Islet precursor cell (in vitro differentiated cells): Measurements from ENCODE around the gene ABCC4.

ENCODE experiments used
- DNase-seq: peaks from one replicate; pipeline ENCODE4 v3.0.0-alpha.2; 2018

The ABCC4 gene

DNA sequence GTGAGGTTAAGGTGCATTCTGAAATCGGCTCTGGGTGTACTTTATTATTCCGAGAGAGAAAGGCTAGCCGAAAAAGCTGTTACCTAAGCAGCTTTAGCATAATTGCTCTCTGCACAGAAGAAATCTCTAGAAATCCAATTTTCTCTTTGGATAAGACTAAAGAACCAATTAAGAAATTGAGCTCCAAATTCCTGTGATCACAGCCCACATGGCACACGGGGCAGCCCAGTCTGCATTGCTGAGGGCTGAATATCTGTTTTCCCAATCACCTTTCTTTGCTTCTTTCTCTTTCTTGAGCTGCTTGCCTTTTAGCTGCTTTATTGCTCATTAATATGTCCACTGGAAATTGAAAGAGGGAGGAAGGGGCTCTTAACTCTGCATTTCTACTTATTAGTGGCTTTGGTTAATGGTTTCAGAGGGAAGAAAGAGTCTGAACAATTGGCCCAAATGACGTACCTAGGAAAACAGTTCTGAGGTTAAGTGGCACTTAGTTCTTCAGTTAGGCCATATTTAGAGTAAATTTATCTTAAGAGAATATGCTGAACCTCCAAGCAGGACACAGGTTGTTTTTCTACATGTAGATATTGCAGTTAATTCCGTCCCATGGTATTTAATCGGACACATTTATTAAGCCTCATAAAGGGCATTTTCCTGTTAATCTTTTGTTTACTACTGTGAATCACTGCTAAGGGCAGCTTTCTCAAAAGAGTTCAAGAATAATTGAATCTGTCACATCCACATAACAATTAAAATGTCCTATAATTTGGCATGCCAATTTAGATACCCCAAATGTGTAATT, 265.7 kb downstream of the ABCC4 start:
- no peak for DNase-seq

DNA sequence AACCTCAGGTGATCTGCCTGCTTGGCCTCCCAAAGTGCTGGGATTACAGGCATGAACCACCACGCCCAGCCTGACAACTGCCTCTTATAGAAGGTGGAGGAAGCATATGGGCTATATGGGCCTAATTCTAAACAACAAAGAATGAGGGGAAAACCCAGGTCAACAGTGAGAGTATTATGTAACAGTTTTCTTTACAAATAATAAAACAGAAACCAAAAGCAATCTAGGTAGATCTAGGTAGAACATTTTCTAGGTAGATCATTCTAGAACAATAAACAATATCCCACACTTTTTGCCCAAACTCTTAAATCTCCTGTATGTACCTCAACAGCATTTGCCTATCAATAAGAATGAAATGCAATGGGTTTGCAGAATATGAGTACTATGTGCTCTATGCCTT, 267.4 kb downstream of the ABCC4 start:
- DNase-seq, result no peak

DNA sequence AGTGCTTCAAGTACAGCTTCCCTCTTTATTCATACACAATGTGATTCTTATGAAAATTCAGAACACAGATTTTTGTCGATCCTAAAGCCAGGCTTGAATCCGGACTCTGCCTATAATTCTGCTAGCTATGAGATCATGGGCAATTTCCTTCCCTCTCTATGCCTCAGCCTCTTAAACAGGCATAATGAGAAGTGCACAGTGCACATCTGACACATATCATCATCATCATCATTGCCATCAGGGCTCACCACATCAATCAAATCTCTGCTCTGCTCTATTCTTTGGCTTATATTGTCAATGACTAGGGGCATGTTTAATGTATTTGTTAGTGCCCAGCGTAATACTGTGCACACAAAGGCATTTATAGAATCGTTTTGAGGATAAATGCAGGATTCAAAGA, 269.1 kb downstream of the ABCC4 start:
- no peak for DNase-seq

DNA sequence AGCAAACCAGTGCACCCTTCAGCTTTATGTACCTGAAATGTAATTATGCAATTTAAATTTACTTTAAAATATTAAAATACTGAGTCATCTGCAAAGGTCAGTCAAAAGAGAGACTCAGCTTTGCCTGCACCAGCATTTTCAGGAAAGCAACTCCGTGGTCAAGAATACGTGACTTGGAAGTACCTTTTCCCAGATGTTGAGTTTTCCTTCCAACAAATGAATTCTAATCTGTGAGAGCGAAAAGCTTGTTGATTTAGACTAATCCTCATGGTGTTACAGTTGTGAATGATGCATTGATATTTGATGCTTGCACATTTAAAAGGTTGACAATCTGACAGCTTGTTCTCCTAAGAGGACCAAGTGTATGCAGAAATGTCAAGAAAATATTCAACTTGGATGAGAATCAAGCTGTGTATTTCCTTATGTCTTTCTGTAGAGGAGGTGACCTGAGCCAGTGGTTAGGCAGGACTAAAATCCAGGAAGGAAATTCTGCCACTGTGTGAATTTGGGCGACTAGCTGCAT, 270.4 kb downstream of the ABCC4 start:
- no peak for DNase-seq

DNA sequence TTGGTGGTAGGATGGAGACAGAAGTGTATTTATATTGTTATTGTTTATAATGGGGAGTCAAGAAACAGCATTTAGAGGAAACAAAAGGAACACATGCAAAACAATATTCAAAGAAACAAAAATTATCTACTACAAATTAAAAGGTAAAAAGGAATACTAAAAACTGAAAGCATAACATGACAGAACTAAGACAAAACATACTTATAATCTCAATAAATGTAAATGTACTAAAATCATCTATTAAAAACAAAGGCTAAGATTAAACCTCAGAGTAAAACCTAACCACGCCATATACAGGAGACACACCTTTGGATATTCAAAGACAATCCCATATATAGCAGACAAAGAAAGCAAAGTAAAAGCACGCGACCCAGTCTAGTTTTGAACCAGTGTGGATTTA, 273.6 kb downstream of the ABCC4 start:
- no peak for DNase-seq

DNA sequence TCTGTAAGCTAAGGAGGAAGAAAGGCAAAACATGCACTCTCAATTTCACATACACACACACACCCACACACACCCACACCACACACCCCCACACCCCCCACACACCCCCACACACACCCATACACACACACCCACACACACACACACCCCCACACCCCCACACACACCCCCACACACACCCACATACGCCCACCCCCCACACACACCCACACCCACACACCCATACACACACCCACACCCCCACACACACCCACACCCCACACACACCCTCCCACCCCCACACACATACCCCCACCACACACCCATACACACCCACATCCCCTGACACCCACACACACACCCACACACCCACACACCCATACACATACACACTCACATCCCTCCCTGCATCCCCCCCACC, 276.1 kb downstream of the ABCC4 start:
- DNase-seq, result no peak

DNA sequence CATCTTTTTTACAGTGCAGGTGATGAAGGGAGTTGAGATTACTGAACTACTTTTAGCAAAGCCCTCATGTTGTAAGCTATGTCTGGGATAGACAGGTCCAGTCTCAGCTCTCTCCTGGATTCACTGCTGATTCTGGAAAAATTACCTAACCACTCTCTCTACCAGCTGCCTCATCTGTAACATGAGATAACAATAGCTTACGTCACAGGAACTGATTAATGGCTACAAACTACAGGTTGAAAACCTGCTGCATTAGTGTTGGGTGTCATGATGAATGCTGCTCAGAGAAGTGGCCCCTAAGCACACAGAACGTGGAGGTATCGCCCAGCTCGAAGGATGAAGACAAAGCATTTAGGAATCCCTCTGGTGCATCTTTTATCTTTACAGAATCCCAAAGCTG, 277.8 kb downstream of the ABCC4 start:
- DNase-seq, result no peak

DNA sequence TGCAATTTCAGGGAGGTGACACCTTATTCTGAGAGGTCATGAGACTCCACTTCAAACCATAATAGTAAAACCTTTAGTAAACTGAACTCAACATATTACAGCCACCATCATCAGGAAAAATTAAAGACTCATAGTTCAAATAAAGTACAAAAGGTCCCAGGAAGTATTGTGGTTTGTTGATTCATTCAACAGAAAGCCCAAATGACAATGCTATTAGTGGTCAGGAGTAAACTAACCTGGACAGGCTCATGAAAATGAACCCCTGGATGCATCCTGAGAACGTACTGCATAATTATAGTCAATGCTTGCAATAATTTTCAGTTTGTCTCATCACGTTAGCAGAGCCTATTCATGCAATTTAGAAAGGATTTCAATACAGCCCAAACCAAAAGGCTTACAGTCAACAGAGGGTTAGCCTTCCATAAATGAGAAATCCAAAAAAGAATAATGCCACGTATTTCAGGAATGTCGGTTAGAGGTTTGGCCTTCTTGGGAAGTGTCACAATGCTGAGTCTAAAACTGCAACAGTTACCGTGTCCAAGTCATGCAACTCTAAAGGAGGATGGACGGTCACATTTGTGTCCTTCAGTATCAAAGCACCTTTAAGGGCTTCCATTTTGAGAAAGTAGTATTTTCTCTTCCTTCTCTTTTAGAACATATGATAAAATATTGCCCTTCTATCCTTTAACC, 280.8 kb downstream of the ABCC4 start:
- no peak for DNase-seq

DNA sequence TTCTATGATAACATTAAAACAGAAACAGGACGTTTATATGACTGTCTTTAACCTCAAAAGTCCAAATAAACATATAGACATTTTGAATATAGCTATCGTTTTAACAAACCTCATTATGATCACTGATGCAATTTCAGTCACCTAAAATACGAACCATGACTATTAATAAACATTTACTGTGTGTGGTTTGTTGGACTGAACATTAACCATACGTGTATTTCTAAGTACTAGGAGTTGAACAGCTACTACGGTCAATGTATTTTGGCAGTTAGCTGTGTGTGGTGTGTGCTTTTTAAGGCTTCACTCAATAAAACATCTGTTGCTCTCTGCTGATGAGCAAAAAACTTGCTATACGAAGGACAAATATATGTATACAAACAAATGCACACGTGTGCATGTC, 281.4 kb downstream of the ABCC4 start:
- no peak for DNase-seq

DNA sequence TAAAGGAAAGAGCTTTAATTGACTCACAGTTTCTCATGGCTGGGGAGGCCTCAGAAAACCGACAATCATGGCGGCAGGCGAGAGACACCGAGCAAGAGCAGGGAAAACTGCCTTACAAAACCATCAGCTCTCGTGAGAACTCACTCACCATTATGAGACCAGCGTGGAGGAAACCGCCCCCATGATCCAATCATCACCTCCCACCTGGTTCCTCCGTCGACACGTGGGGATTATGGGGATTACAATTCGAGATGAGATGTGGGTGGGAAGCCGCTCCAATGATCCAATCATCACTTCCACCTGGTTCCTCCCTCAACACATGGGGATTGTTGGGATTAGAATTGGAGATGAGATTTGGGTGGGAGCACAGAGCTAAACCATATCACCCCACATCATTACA, 293.9 kb downstream of the ABCC4 start:
- DNase-seq, result no peak

DNA sequence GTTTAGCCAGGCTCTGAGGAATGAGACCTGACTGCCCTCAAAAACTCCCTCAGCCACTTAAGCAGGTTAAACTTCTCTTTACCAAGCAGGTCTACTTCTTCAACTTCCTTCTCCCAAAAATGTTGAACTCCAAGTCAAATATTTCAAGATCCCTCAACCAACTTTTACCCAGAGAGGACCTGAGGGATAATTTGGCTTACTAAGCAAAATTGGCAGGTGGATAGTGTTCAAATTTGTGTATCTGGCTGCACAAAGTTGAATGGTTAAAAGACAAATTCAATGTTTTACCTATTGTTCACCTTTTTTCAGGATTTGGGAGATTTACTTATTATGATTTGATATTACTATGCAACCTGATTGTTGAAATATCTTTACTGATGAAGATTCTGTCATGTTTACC, 296.0 kb downstream of the ABCC4 start:
- DNase-seq, result no peak

DNA sequence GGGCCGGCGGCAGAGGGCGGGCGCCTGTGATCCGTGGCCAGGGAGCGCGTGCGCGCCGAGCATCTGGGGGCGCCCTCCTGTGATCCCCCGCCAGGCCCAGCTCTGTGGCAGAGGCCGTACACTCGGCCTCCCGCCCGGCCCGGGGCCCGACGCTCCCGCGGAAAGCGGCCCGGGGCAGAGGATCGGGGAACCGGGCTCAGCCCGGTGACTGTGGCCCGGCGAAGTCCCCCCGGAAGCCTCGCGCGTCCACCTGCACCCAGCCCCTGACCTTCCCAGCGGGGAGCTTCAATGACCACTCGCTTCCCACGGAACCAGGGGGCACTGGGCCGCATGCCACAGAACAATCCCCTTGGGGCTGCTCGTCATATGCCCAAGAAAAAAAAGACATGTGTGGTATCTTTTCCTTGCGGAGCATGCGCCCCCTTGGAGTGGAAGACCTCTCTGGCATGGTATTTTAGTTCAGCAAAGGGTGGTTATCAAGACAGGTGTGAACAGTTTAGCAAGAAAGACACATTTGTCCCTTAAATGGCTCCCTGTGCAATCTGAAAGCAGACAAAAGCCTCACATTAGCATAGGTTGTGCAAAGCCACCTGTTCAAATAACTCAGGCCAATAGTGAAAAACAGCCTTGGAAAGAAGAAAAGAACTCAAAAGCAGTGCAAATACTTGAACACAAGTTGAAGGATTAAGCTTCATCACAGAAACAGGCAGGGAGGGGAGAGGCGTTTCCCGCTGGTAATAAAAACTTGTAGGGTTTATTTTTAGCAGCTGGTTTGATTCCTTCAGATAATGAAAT, 298.0 kb downstream of the ABCC4 start:
- no peak for DNase-seq

DNA sequence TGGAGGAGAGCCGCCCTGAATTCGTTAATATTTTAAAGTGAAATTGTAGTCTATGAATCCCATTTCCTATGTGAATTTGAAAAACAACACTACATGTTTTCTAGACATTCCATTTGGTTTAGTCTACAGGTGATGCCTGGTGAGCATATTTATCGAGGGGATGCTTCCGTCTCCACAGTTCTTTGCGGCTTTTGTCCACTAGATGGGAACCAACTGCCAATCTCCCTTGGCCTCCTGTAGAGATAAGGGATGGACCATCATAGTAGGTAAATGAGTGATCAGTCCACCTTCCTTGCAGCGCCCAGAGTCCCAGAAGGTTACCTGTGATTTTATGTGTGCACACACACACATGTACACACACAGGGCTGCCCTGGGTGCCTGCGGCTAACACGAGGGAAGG, 299.1 kb downstream of the ABCC4 start:
- no peak for DNase-seq

DNA sequence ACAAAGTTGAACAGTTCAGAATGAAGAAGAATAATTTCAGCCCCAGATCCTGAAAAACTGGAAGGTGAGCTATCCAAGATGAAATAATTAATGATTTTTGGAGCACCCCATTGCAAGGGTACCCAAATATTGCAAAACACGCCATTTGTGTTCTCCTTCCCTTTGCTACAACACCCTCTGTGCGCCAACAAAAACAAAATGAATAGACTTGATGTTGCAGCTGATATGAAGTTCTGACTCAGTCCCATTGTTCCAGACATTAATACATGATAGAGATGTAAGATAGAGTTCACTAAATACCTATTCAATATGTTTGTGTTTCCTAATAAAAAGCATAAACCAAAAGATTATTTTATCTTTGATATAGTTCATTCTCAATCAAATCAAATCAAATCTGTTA, 301.4 kb downstream of the ABCC4 start:
- no peak for DNase-seq

DNA sequence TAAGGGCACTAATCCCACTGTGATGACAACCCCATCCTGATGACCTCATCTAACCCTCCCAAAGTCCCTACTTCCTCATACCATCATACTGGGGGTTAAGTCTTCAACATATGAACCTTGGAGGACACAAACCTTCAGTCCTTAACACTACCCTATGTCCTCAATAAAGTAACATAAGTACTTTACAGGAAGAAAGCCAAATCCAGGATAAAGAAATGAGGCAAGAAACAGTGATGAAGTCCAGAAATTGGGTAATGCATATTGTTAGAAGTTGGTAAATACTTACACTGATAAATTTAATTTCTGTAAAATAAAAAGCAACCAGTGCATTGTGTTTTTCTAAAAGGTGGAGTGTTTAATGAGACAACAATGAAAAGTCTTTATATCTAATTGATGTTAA, 304.1 kb downstream of the ABCC4 start:
- no peak for DNase-seq

DNA sequence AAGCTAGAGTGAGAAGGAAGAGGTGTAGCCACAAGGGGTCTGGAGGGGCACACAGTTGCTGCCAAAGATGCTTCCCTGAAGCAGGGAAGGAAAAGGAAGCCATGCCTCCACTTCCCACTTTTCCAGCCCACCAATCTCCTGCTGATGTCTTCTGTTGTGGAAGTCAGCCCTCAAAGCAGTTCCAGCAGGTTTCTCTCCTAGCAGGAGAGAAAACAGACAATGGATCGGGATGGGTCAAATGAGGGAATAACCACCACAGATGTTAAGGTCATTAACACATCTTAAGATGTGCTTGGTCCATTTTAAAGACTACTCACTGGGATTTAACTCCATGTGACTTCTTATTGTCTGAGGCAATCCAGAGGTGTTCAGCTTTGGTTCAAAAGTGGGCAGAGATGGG, 304.8 kb downstream of the ABCC4 start:
- DNase-seq, result no peak

DNA sequence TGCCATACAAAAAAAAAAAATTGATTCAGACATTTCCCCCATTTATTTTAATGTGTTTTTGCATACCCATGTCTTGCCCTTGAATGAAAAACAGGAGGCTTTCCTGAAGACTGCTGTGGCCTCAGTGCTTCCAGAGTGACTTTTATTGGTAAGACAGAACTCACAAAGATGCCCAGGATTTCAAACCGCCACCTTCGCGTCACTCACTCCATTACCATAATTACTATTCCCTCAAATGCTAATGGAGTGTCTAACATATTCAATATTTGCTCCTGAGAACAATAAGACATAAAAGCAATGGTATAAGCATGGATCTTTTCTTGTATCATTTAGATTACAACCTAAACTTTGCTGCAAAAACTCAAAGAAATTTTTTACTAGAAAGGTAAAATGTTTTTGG, 306.7 kb downstream of the ABCC4 start:
- no peak for DNase-seq

DNA sequence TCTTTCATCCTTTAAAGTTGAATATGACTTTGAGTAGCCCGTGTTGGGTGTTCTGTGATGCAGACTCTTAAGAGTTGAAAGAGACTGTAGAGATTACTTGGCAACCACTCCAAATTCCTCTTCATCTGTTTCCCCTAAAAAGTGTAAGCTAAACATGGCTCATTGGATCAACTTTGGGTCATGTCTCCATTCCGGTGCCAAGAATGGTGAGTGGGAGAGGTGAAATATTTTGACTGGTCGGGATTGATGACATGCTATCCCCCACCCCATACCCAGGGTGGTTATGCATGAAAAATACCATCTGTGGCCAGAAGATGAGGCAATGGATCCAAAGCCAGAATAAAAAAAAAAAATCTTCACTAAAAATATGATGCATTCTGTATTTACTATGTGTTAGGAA, 307.6 kb downstream of the ABCC4 start:
- no peak for DNase-seq

DNA sequence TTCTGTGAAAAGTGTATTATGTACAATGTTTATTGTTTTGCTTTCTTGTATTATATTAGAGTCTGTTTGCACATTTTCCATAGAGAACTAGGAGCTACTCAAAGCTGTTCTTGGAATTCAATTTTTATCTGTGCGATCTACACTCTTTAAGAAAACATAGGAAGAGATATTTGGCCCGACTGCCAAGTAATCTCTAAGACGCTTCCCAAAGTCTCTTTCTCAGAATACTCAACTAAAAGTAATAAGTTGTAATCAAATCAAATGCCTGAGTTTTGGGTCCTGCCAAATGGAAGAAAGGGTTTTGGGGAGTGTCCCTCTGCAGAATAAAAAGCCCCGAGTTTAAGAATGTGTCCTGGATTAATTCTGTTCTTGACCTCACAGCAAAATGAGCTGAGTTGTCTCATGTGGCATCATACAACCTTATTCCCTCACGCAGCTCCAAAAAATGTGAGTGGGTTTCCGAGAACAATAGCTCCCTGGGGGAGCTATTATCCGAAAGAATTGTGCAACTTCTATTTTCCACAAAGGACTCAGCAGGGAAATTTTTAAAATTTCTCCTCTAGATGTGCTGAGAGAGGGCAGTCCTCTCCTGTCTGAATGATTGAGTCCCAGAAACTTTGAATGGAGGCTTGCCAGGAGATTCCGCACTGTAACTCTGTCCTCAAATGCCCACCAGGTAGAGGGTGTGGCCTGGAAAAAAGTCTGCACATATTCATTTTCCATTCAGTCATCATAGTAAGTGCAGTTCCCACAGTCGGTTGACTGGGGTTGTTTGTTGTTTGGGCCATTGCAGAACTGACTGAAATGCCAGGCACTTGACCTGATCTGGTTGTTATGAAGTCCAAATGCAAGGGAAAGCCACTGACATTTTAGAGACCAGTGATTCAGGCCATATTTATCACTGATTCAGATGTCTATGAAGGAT, 309.0 kb downstream of the ABCC4 start:
- no peak for DNase-seq

DNA sequence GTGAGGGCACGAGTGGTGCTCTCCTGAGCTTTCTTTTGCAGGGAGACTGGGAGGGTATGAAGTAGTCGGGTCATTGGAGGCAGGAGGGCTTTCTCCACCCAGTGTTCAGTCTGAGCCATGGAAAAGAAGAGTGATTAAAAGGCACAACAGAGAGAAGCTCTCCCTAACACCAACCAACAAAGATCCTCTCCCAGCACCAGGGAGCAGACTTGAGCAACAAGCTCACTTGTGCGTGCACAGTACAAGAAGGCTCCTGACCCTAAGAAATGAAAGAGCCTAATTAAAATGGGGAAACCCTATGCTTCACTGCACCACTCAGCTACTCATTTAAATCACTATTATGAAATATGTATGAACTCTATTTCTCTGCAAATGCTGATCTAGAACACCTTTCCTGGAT, 312.6 kb downstream of the ABCC4 start:
- DNase-seq, result no peak

DNA sequence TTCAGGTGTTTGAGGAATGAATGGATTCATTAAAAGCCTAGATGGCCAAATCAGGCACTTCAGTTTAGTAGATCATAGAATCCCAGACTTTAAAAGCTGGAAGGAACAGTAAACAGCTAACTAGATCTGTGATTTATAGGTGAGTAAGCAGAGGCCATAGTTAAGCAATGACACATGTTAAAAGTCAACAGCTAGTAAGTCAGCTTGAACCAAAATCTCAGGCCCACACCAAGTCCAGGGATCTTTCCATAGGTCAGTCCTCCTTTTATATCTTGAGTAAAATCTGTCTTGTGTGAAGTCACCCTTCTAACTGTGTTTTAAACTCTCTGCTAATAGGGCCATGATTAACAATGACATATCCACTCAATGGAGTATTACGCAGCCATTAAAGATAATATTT, 313.4 kb downstream of the ABCC4 start:
- DNase-seq, result no peak

DNA sequence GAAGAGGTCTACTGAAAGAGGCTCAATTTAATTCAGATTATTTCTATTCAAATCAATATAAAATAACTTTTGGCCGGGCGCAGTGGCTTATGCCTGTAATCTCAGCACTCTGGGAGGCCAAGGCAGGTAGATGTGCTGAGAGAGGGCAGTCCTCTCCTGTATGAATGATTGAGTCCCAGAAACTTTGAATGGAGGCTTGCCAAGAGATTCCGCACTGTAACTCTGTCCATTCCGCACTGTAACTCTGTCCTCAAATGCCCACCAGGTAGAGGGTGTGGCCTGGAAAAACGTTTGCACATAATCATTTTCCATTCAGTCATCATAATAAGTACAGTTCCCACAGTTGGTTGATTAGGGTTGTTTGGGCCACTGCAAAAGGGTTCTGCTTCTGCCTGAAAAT, 314.2 kb downstream of the ABCC4 start:
- DNase-seq, result no peak

DNA sequence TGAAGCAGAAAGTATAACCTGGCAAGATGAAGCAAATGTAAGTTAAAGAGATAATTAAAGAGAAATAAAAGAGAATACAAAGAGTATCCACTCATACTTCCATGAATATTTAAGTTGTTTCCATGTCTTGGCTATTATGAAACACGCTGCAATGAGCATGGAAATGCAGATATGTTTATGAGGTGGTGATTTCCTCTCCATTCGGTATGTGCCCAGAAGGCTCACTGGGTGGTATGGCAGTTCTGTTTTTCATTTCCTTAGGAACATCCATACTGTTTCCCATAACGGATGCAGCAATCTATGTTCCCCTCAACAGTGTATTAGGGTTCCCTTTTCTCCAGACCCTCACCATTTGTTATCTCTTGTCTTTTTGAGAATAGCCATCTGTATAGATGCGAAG, 316.3 kb downstream of the ABCC4 start:
- no peak for DNase-seq
